MCF 10A (cell line): ENCODE results near the gene MYH10. TPM values are rescaled to one million over a fixed set of nuclear protein-coding genes. Genes with fewer than 3 reads are reported as not detected.

Experiments used
- BruUV-seq: library from RNA; stranded (reverse); fragments of 400-500 nt; replicated peaks from 2 replicates; lab custom pipeline; 2021; lab: Mats Ljungman, UMichigan
- CTCF ChIA-PET: fragments of 300-600 bp; sonication (Branson Sonifier 250); formaldehyde crosslinking; extraction: SDS; loops from one replicate; lab custom pipeline; 2021; ENCODE audit warnings: antibody characterized with exemption, inconsistent platforms; lab: Yijun Ruan, JAX
- POLR2A ChIA-PET: fragments of 300-600, 350-650 bp; sonication (Branson Sonifier 250); formaldehyde crosslinking; extraction: SDS; loops from one replicate; lab custom pipeline; 2020; ENCODE audit warnings: antibody characterized with exemption, inconsistent platforms; lab: Yijun Ruan, JAX
- DNase-seq: peaks from one replicate; pipeline ENCODE4 v3.0.0-alpha.2; 2018; ENCODE audit not compliant: unreplicated experiment
- H3K27ac Mint-ChIP-seq: one replicate; pipeline ENCODE4 v1.8.0; 2022; ENCODE audit warnings: mild to moderate bottlenecking, low read depth, mixed read lengths; ENCODE audit not compliant: unreplicated experiment
- H3K27me3 Mint-ChIP-seq: one replicate; pipeline ENCODE4 v1.8.0; 2022; ENCODE audit warnings: mixed read lengths; ENCODE audit not compliant: insufficient read depth, unreplicated experiment
- H3K36me3 Mint-ChIP-seq: one replicate; pipeline ENCODE4 v1.8.0; 2022; ENCODE audit warnings: mild to moderate bottlenecking, moderate library complexity, mixed read lengths; ENCODE audit not compliant: insufficient read depth, unreplicated experiment
- H3K4me1 Mint-ChIP-seq: one replicate; pipeline ENCODE4 v1.8.0; 2022; ENCODE audit warnings: mixed read lengths; ENCODE audit not compliant: insufficient read depth, unreplicated experiment
- H3K4me3 Mint-ChIP-seq: one replicate; pipeline ENCODE4 v1.8.0; 2022; ENCODE audit warnings: mild to moderate bottlenecking, moderate library complexity, mixed read lengths; ENCODE audit not compliant: unreplicated experiment
- H3K9me3 Mint-ChIP-seq: one replicate; pipeline ENCODE4 v1.8.0; 2022; ENCODE audit warnings: mixed read lengths; ENCODE audit not compliant: unreplicated experiment
- CTCF ChIP-seq: fragments of 200-600 bp; IDR thresholded peaks from one replicate; pipeline ENCODE4 v1.8.0; 2022; ENCODE audit warnings: antibody characterized with exemption, mild to moderate bottlenecking; ENCODE audit not compliant: unreplicated experiment
- intact Hi-C: fragments of 100-400 bp; cut with micrococcal nuclease; formaldehyde crosslinking; loops from 2 replicates; pipeline ENCODE4 v1.14.1; 2022
- total RNA-seq: library from RNA; stranded (reverse); gene quantifications from 2 replicates; pipeline ENCODE4 v1.2.3, GENCODE V29; 2022

The MYH10 gene
- total RNA-seq, 1 experiment from 2014 or later = 43.0 TPM

GRCh38 chr17:8470447-8471047 is 160.0 kb downstream of the MYH10 start:
- Mint-ChIP-seq H3K27ac (no peak overlapping the region), H3K36me3 (peaks cover 81% of the 10 kb centered on the region), H3K4me1 (peaks cover under 1% of the 10 kb centered on the region), H3K9me3 (no peaks in the 10 kb centered on the region), H3K4me3 (no peak overlapping the region), H3K27me3 (no peaks in the 10 kb centered on the region)
- TF ChIP-seq CTCF = no peak
- POLR2A ChIA-PET = interaction anchor here (0.9 kb wide), 1 partner anchor 87 kb away, joined by 3 read pairs; no protein-coding TSS in a partner anchor
- DNase-seq = no peak
- BruUV-seq = no TSS peak
- CTCF ChIA-PET = interaction anchor here (1.3 kb wide), 1 partner anchor 276 kb away, joined by 6 read pairs; no protein-coding TSS in a partner anchor
- intact Hi-C loops = no loop called here

DNA sequence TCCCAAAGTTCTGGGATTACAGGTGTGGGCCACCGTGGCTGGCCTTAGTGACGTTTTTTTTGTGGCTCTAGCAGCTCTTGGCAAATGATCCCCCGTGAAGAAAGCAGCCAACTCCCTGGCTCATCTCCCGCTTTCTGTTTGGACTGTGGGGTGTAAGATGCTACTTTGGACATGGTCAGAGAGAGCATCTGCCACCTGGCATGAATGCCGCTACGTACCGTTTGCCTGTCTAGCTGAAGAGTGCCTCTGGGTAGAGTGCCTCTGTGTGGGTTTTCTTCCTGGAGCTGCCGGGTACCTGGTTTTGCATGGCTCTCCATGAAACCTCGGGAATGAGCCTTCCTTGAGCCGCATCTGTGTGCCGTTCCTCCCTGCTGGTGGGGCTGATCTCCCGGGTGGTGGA is 160.6 kb downstream of the MYH10 start:
- H3K36me3 Mint-ChIP-seq = peaks cover 79% of the 10 kb centered on the region
- ChIA-PET CTCF (interaction anchor here (0.7 kb wide), 1 partner anchor 86 kb away, joined by 3 read pairs; no protein-coding TSS in a partner anchor), POLR2A (interaction anchor here (0.9 kb wide), 1 partner anchor 87 kb away, joined by 3 read pairs; no protein-coding TSS in a partner anchor)
- no peak for DNase-seq
- no peak overlapping the region for H3K27ac Mint-ChIP-seq
- intact Hi-C loops = no loop called here
- no peaks in the 10 kb centered on the region for H3K27me3 Mint-ChIP-seq
- BruUV-seq = no TSS peak
- TF ChIP-seq CTCF = no peak
- no peaks in the 10 kb centered on the region for H3K9me3 Mint-ChIP-seq
- no peak overlapping the region for H3K4me3 Mint-ChIP-seq
- H3K4me1 Mint-ChIP-seq = peaks cover 6% of the 10 kb centered on the region

GRCh38 chr17:8468980-8469379 is 161.5 kb downstream of the MYH10 start:
- POLR2A ChIA-PET = interaction anchor here (0.5 kb wide), 1 partner anchor 136 kb away, joined by 3 read pairs; no protein-coding TSS in a partner anchor
- no peak for DNase-seq
- H3K4me3 Mint-ChIP-seq = no peak overlapping the region
- intact Hi-C loops = no loop called here
- H3K27me3 Mint-ChIP-seq = no peaks in the 10 kb centered on the region
- TF ChIP-seq CTCF = no peak
- H3K9me3 Mint-ChIP-seq = no peaks in the 10 kb centered on the region
- H3K36me3 Mint-ChIP-seq = peaks cover 69% of the 10 kb centered on the region
- H3K27ac Mint-ChIP-seq = peak overlapping the region; percentile 19
- CTCF ChIA-PET = no interaction called here
- peaks cover 11% of the 10 kb centered on the region for H3K4me1 Mint-ChIP-seq
- BruUV-seq = no TSS peak

- peaks cover 62% of the 10 kb centered on the region for H3K36me3 Mint-ChIP-seq
- H3K27ac Mint-ChIP-seq = no peak overlapping the region
- BruUV-seq = no TSS peak
- H3K4me3 Mint-ChIP-seq = no peak overlapping the region
- ChIA-PET CTCF (interaction anchor here (0.7 kb wide), 1 partner anchor 265 kb away, joined by 3 read pairs; no protein-coding TSS in a partner anchor), POLR2A (interaction anchor here (0.9 kb wide), 1 partner anchor 20 kb away, joined by 4 read pairs; no protein-coding TSS in a partner anchor)
- intact Hi-C loops = no loop called here
- H3K4me1 Mint-ChIP-seq = peaks cover 14% of the 10 kb centered on the region
- no peak for TF ChIP-seq CTCF
- DNase-seq = no peak
- no peaks in the 10 kb centered on the region for H3K27me3 Mint-ChIP-seq
- no peaks in the 10 kb centered on the region for H3K9me3 Mint-ChIP-seq
Measured at GRCh38 chr17:8468127-8468526, 162.4 kb downstream of the MYH10 start.
